Body of pancreas (tissue), 4 donors: ENCODE data around the gene ANAPC15. TPM values are rescaled to one million over a fixed set of nuclear protein-coding genes. Genes with fewer than 3 reads are reported as not detected.
"Not testable (repeated sequence)": the region's sequence is repeated elsewhere in the genome, so short reads cannot be mapped to it uniquely, and the experiment has no call there.

Source experiments
- ATAC-seq: fragments of 150-250 bp; one replicate; pipeline ENCODE4 v1.9.1; 2016
- DNase-seq, 4 donors: peaks; one replicate each; pipeline ENCODE4 v3.0.0-alpha.2; 2019
- H3K27ac ChIP-seq, 4 donors: fragments of 200-600 bp; sonication (generic); 1 replicate in 3 of 4; 2 replicates in 1 of 4; pipeline versions ENCODE4 v1.5.1 to v1.6.1; 2016 to 2019; ENCODE audit warnings: mild to moderate bottlenecking in 1 of 4, mixed read lengths in 1 of 4, moderate library complexity in 1 of 4
- H3K27me3 ChIP-seq, 2 donors: fragments of 200-600 bp; sonication (generic); one replicate each; pipeline ENCODE4 v1.6.0; 2016; ENCODE audit warnings: mild to moderate bottlenecking in 1 of 2
- H3K36me3 ChIP-seq, 2 donors: fragments of 200-600 bp; sonication (generic); replicated peaks in 1 of 2; 2 replicates each; pipeline ENCODE4 v1.5.1; 2016; ENCODE audit warnings: low read depth in 2 of 2; ENCODE audit not compliant: insufficient read depth in 1 of 2
- H3K4me1 ChIP-seq: fragments of 200-600 bp; sonication (generic); one replicate; pipeline ENCODE4 v1.6.0; 2016
- H3K4me3 ChIP-seq, 2 donors: fragments of 200-600 bp; sonication (generic); 1 replicate in 1 of 2; 2 replicates in 1 of 2; pipeline ENCODE4 v1.5.1; 2016 to 2019
- H3K9me3 ChIP-seq, 3 donors: fragments of 200-600 bp; sonication (generic); 1 replicate in 2 of 3; 2 replicates in 1 of 3; pipeline ENCODE4 v1.5.1; 2016
- CTCF ChIP-seq, 7 experiments: fragments of 450-650 bp in 4 of 7; fragments of 200-600 bp in 3 of 7; sonication (generic) in 3 of 7; IDR thresholded peaks; one replicate each; pipeline ENCODE4 v1.5.1; 2016 to 2019; ENCODE audit warnings: antibody characterized with exemption in 7 of 7
- POLR2A ChIP-seq, 3 donors: fragments of 450-650 bp; IDR thresholded peaks; one replicate each; pipeline ENCODE4 v1.6.1; 2016; ENCODE audit warnings: antibody characterized with exemption in 3 of 3, mild to moderate bottlenecking in 2 of 3
- WGBS, 2 donors: methylation state at CpG; one replicate each; pipeline ENCODE4 v1.1.5; 2017; 5-methylcytosine and 5-hydroxymethylcytosine counted together
- intact Hi-C: fragments of 100-400 bp; cut with DNase I; formaldehyde crosslinking; loops from one replicate; pipeline ENCODE4 v1.15.1; 2023
- total RNA-seq, 2 donors: library from RNA; depleted of rRNA; stranded (reverse); fragments of >200 nt; gene quantifications; one replicate each; pipeline ENCODE4 v1.1.0, GENCODE V29; 2016

Gene ANAPC15
- total RNA-seq, 2 donors from 2014 or later = 14.2 to 22.1 TPM

GRCh38 chr11:72135891-72136683 is 23.6 kb upstream of the ANAPC15 start:
- Histone ChIP-seq H3K9me3 (no peaks in the 10 kb centered on the region), H3K27me3 (no peaks in the 10 kb centered on the region), H3K4me3 (no peak overlapping the region), H3K4me1 (no peaks in the 10 kb centered on the region), H3K36me3 (no peaks in the 10 kb centered on the region), H3K27ac (no peak overlapping the region)
- TF ChIP-seq POLR2A (IDR thresholded peaks at IDR 0.05) (no peak), CTCF (IDR thresholded peaks at IDR 0.05) (no peak)
- WGBS, 2 donors = 72 to 79% methylated on average over 12 to 14 of the region's 14 CpGs
- DNase-seq (no peak), ATAC-seq (no peak)
- intact Hi-C loops = no loop called here

- H3K4me3 ChIP-seq, H3K27me3 ChIP-seq, H3K36me3 ChIP-seq, intact Hi-C loops, ATAC-seq, H3K27ac ChIP-seq, H3K4me1 ChIP-seq, H3K9me3 ChIP-seq: not testable (repeated sequence)
- peak in 1 of 4 donors; percentile 22 for DNase-seq
- WGBS, 2 donors = 66 to 70% methylated on average over 2 to 4 of the region's 4 CpGs
Observed at GRCh38 chr11:72135473-72135872, 23.0 kb upstream of the ANAPC15 start, which contains the start of gene FOLR3. FOLR3 (plus strand) TSS chr11:72135725; CDS start chr11:72135953, 228 bp downstream.

- intact Hi-C loops = no loop called here
- DNase-seq (no peak), ATAC-seq (no peak)
- no peak for TF ChIP-seq POLR2A (IDR thresholded peaks at IDR 0.05)
- no peak for TF ChIP-seq CTCF (IDR thresholded peaks at IDR 0.05)
- Histone ChIP-seq H3K4me1 (no peaks in the 10 kb centered on the region), H3K27me3 (no peaks in the 10 kb centered on the region), H3K9me3 (no peaks in the 10 kb centered on the region), H3K27ac (no peak overlapping the region), H3K4me3 (no peak overlapping the region), H3K36me3 (no peaks in the 10 kb centered on the region)
- WGBS, 2 donors = 64 to 71% methylated on average over 2 of the region's 2 CpGs
Observed at GRCh38 chr11:72132646-72133045, 20.2 kb upstream of the ANAPC15 start.

- Histone ChIP-seq H3K27me3 (no peaks in the 10 kb centered on the region), H3K4me1 (no peaks in the 10 kb centered on the region), H3K36me3 (no peaks in the 10 kb centered on the region), H3K9me3 (no peaks in the 10 kb centered on the region), H3K4me3 (no peak overlapping the region), H3K27ac (no peak overlapping the region)
- ATAC-seq (no peak), DNase-seq (no peak)
- TF ChIP-seq POLR2A (IDR thresholded peaks at IDR 0.05) = no peak
- 77 to 87% methylated on average over 3 of the region's 3 CpGs for WGBS, 2 donors
- intact Hi-C loops = no loop called here
Observed at GRCh38 chr11:72129381-72129780, 16.9 kb upstream of the ANAPC15 start.

- no peak overlapping the region for H3K27ac ChIP-seq
- H3K27me3 ChIP-seq = no peaks in the 10 kb centered on the region
- intact Hi-C loops = no loop called here
- H3K9me3 ChIP-seq = no peaks in the 10 kb centered on the region
- 50 to 58% methylated on average over 2 of the region's 2 CpGs for WGBS, 2 donors
- H3K36me3 ChIP-seq = no peaks in the 10 kb centered on the region
- DNase-seq (no peak), ATAC-seq (no peak)
- H3K4me3 ChIP-seq = no peak overlapping the region
- TF ChIP-seq POLR2A (IDR thresholded peaks at IDR 0.05) (no peak), CTCF (IDR thresholded peaks at IDR 0.05) (no peak)
- peaks cover 6% of the 10 kb centered on the region for H3K4me1 ChIP-seq
Observed at GRCh38 chr11:72127923-72128322, 15.4 kb upstream of the ANAPC15 start.

GRCh38 chr11:72125956-72126355 is 13.5 kb upstream of the ANAPC15 start:
- intact Hi-C loops = no loop called here
- H3K27me3 ChIP-seq = no peaks in the 10 kb centered on the region
- no peaks in the 10 kb centered on the region for H3K36me3 ChIP-seq
- peaks cover 6% of the 10 kb centered on the region for H3K4me1 ChIP-seq
- DNase-seq (no peak), ATAC-seq (no peak)
- no peak overlapping the region for H3K4me3 ChIP-seq
- H3K9me3 ChIP-seq = no peaks in the 10 kb centered on the region
- no peak overlapping the region for H3K27ac ChIP-seq
- TF ChIP-seq CTCF (IDR thresholded peaks at IDR 0.05) = no peak
- 50 to 77% methylated on average over 1 of the region's 1 CpG for WGBS, 2 donors
